ENCODE measurements around the gene SAMD7.

The SAMD7 gene

DNA sequence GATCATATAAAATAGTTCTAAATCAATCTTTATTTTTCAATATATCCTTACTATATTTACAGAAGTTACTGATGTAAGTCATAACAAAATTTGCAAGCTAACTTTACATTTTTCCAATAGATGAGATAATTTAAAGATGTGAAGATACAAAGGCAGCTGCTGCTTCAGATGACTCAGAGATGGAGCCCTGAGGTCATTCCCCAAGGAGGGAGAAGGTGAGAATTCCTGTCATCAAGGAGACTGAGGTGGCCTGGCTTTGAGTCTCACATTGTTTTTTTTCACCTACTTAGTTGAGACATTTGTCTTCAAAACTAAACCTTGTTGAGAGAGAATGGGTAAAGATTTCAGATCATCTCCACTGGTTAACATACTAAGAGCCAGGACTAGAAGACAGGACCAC is 3.9 kb upstream of the SAMD7 start:
- Histone ChIP-seq H3K36me3 (ENCODE audit: control insufficient read depth, insufficient read depth, low read length) (no peaks in the 10 kb centered on the region), H3K4me3 (ENCODE audit: low read length) (no peak overlapping the region), H3K9me3 (ENCODE audit: control insufficient read depth, insufficient read depth, low read length) (no peaks in the 10 kb centered on the region), H3K4me1 (ENCODE audit: control insufficient read depth, insufficient read depth, low read length) (no peaks in the 10 kb centered on the region; the same call in 1 of the 2 replicates), H3K27me3 (ENCODE audit: control insufficient read depth, insufficient read depth, low read length) (no peaks in the 10 kb centered on the region), H3K27ac (ENCODE audit: low read length) (no peak overlapping the region)
- DNase-seq (ENCODE audit: low read depth, low spot score): no peak

DNA sequence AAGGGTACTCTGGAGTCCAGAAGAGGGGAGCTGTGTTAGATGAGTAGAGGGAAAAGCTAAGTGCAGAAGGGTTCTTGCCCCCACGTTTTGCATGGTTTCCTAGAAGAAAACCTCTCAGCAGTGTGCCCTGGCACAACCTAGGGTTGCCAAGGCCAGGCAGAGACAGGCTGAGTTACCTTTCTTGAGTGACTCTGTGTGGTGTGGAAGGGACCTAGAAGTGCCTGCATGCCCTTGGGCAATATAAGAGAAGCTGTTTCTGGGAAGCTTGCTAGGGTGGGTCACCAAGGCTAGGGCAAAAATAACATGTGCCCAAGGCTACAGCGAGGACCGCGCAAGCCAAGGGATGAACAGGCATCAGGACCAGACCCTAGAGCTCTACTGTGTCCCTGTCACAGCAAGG is 3.4 kb upstream of the SAMD7 start:
- Histone ChIP-seq H3K4me1 (ENCODE audit: control insufficient read depth, insufficient read depth, low read length) (no peaks in the 10 kb centered on the region; the same call in 1 of the 2 replicates), H3K27ac (ENCODE audit: low read length) (no peak overlapping the region)
- WGBS (ENCODE audit: insufficient coverage, insufficient read length): no CpG with 5 or more reads among the region's 4 CpGs

DNA sequence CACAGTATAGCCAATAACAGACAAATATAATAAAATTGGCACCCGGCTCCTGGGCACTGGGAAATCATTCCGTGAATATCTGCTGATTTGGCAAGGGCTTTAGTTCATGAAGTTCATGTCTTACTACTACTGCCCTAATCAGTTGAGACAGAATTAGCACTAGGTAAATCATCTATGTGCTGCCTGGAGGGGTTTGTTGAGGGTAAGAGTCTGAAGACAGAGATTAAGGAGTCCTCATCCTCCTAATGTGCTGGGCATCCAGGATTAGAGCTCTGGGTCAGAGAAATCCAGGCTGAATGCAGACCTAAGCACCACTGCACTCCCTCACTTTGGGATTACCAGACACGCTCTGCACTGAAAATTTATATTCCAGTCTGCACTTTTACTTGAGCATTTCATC is 2.0 kb downstream of the SAMD7 start:
- no peaks in the 10 kb centered on the region for H3K36me3 ChIP-seq (ENCODE audit: control insufficient read depth, insufficient read depth, low read length)
- H3K27me3 ChIP-seq (ENCODE audit: control insufficient read depth, insufficient read depth, low read length): no peaks in the 10 kb centered on the region
- WGBS (ENCODE audit: insufficient coverage, insufficient read length): no CpG with 5 or more reads among the region's 3 CpGs
- H3K9me3 ChIP-seq (ENCODE audit: control insufficient read depth, insufficient read depth, low read length): no peaks in the 10 kb centered on the region
- H3K4me3 ChIP-seq (ENCODE audit: low read length): no peak overlapping the region
- no peak for DNase-seq (ENCODE audit: low read depth, low spot score)
- no peaks in the 10 kb centered on the region for H3K4me1 ChIP-seq (ENCODE audit: control insufficient read depth, insufficient read depth, low read length)
- no peak overlapping the region for H3K27ac ChIP-seq (ENCODE audit: low read length)

More for the DNA sequence above, 3.4 kb upstream of the SAMD7 start:
- Histone ChIP-seq H3K4me3 (ENCODE audit: low read length) (no peak overlapping the region), H3K27me3 (ENCODE audit: control insufficient read depth, insufficient read depth, low read length) (no peaks in the 10 kb centered on the region), H3K36me3 (ENCODE audit: control insufficient read depth, insufficient read depth, low read length) (no peaks in the 10 kb centered on the region), H3K9me3 (ENCODE audit: control insufficient read depth, insufficient read depth, low read length) (no peaks in the 10 kb centered on the region)
- no peak for DNase-seq (ENCODE audit: low read depth, low spot score)

DNA sequence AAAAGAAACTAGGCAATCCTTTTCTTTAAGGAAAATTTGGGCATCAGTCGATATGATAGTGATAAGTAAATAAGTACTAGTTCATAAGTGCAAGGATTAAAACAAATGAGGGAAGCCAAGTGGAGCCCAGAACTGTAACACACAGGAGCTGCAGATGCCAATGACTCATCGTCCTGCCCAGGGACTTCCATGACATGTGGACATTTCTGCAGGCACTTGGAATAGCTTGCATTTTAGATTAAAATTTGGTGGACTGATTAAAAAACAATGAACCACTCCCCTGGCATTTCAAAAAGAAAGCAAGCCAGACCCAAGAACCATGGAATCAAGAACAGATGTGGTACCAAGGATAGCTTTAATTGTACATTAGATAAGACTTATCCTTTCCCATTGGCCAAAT is 2.9 kb downstream of the SAMD7 start:
- Histone ChIP-seq H3K27ac (ENCODE audit: low read length) (no peak overlapping the region), H3K9me3 (ENCODE audit: control insufficient read depth, insufficient read depth, low read length) (no peaks in the 10 kb centered on the region), H3K27me3 (ENCODE audit: control insufficient read depth, insufficient read depth, low read length) (no peaks in the 10 kb centered on the region), H3K4me1 (ENCODE audit: control insufficient read depth, insufficient read depth, low read length) (no peaks in the 10 kb centered on the region), H3K4me3 (ENCODE audit: low read length) (no peak overlapping the region), H3K36me3 (ENCODE audit: control insufficient read depth, insufficient read depth, low read length) (no peaks in the 10 kb centered on the region)
- WGBS (ENCODE audit: insufficient coverage, insufficient read length): no CpG with 5 or more reads among the region's 2 CpGs
- DNase-seq (ENCODE audit: low read depth, low spot score): no peak

DNA sequence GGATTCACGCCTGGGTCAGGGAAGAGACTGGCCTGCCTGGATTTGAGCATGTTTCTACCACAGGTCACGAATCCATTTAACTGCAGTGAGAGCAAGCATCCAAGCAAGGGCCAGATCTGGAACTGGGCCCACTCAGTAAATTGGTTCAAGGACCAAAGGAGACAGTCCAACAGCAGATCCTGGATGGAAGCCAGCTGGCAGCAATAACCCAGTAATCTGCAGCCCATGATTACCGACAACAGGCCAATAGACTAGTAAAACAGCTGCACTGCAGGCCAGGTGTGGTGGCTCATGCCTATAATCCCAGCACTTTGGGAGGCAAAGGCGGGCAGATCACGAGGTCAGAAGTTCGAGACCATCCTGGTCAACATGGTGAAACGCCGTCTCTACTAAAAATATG is 11.8 kb downstream of the SAMD7 start:
- no peaks in the 10 kb centered on the region for H3K9me3 ChIP-seq (ENCODE audit: control insufficient read depth, insufficient read depth, low read length)
- H3K27ac ChIP-seq (ENCODE audit: low read length): no peak overlapping the region
- no peaks in the 10 kb centered on the region for H3K4me1 ChIP-seq (ENCODE audit: control insufficient read depth, insufficient read depth, low read length)
- no peak overlapping the region for H3K4me3 ChIP-seq (ENCODE audit: low read length)
- DNase-seq (ENCODE audit: low read depth, low spot score): no peak
- no peaks in the 10 kb centered on the region for H3K36me3 ChIP-seq (ENCODE audit: control insufficient read depth, insufficient read depth, low read length)
- WGBS (ENCODE audit: insufficient coverage, insufficient read length): no CpG with 5 or more reads among the region's 8 CpGs
- H3K27me3 ChIP-seq (ENCODE audit: control insufficient read depth, insufficient read depth, low read length): no peaks in the 10 kb centered on the region

DNA sequence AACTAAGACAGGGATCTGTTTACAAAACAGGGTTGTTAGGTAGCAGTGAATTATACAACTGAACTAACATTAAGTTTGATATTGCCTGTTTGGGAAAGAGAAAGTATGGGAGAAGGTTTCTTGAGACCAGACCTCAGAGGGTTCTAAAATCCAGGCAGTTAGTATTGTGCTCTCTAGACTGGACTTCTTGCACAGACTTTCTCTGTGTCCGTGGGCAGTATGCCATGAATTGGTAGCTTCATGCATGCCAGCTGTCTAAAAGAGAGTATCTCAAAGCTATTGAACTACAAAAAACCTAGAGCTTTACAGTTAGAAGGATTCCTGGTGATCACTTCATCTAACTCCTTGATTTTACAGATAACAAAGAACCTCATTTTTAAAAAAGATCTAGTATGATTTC is 12.5 kb downstream of the SAMD7 start:
- Histone ChIP-seq H3K27me3 (ENCODE audit: control insufficient read depth, insufficient read depth, low read length) (no peaks in the 10 kb centered on the region), H3K9me3 (ENCODE audit: control insufficient read depth, insufficient read depth, low read length) (no peaks in the 10 kb centered on the region), H3K4me1 (ENCODE audit: control insufficient read depth, insufficient read depth, low read length) (no peaks in the 10 kb centered on the region), H3K36me3 (ENCODE audit: control insufficient read depth, insufficient read depth, low read length) (no peaks in the 10 kb centered on the region), H3K4me3 (ENCODE audit: low read length) (no peak overlapping the region), H3K27ac (ENCODE audit: low read length) (no peak overlapping the region)
- no CpG with 5 or more reads among the region's 1 CpG for WGBS (ENCODE audit: insufficient coverage, insufficient read length)
- DNase-seq (ENCODE audit: low read depth, low spot score): no peak

DNA sequence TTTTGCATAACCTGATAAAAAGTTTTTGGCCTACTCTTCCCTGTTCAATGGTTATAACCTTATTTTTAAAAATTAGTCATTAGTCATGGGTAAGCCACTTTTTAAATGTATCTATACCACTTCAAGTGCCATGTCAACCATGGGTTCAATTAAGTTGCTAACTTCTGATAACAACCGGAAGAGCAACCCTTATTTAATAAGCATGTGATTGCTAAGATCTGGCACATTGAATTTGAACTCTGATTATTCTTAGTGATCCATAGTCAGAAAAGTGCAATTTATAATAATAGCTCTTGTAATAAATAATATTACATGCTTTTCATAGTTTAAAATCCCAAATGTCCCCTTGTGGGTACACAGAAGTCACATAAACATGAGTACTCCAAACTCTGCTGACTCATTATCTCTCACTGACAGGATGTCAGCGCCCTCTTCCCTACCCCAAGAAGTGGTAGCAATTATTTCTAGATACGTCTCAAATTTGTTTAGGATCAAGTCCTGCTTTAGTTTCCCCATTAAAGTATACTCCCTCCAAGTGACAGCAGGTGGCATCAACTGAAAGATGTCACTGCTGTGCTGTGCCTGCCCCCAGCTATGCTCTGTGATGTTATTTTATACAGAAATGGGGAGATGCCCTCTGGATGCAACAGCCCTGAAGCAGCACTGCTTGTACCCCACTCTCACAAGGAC is 18.6 kb downstream of the SAMD7 start:
- no CpG with 5 or more reads among the region's 3 CpGs for WGBS (ENCODE audit: insufficient coverage, insufficient read length)
- Histone ChIP-seq H3K4me3 (ENCODE audit: low read length) (no peak overlapping the region), H3K4me1 (ENCODE audit: control insufficient read depth, insufficient read depth, low read length) (no peaks in the 10 kb centered on the region), H3K27me3 (ENCODE audit: control insufficient read depth, insufficient read depth, low read length) (no peaks in the 10 kb centered on the region), H3K27ac (ENCODE audit: low read length) (no peak overlapping the region), H3K36me3 (ENCODE audit: control insufficient read depth, insufficient read depth, low read length) (no peaks in the 10 kb centered on the region), H3K9me3 (ENCODE audit: control insufficient read depth, insufficient read depth, low read length) (no peaks in the 10 kb centered on the region)
- no peak for DNase-seq (ENCODE audit: low read depth, low spot score)

DNA sequence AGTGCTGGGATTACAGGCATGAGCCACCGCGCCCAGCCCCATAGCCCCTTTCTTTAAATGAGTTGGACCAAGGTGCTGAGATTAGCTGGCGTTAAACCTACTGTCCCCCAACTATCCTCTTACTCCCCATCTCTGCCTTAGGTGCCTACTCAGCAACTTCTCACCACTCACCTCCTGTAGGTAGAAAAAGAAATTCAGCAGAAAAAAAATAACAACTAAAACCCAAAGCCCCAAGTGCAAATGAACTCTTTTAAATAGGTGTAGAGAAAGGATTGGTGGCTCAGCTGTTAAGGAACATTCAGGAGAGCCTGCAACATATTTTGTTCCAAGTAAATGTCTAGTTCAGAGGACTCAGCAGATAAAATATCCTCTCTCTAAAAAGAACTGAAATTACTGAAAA is 19.5 kb downstream of the SAMD7 start:
- Histone ChIP-seq H3K27me3 (ENCODE audit: control insufficient read depth, insufficient read depth, low read length) (no peaks in the 10 kb centered on the region), H3K4me1 (ENCODE audit: control insufficient read depth, insufficient read depth, low read length) (no peaks in the 10 kb centered on the region), H3K36me3 (ENCODE audit: control insufficient read depth, insufficient read depth, low read length) (no peaks in the 10 kb centered on the region), H3K27ac (ENCODE audit: low read length) (no peak overlapping the region), H3K9me3 (ENCODE audit: control insufficient read depth, insufficient read depth, low read length) (no peaks in the 10 kb centered on the region), H3K4me3 (ENCODE audit: low read length) (no peak overlapping the region)
- no peak for DNase-seq (ENCODE audit: low read depth, low spot score)
- no CpG with 5 or more reads among the region's 3 CpGs for WGBS (ENCODE audit: insufficient coverage, insufficient read length)

DNA sequence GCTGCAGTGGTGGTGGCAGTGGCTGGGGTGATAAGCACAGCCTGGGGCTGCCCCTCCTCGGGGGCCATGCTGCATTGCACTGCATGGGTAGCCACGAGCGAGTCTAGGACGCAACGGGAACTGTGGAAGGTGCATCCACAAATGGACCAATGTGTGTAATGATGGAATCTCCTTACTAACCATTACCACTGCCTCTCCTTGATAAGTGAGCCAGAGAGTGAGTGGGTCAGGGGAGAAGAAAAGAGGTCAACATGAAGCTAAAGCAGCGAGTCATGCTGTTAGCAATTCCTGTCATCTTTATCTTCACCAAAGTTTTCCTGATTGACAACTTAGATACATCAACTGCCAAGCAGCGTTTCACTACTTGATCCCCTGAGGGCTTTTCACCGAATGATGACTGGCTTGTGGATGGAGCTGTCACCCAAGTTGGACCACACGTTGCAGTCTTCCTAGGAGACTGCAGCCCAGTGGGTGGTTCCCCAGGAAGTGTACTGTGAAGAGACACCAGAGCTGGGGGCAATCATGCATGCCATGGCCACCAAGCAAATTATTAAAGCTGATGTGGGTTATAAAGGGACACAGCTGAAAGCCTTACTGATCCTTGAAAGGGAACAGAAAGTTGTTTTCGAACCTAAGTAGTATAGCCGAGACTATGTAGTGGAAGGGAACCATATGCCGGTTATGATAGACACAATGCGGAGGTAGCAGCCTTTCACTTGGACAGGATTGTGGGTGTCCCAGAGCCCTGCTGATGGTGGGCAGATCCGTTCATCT is 20.6 kb downstream of the SAMD7 start:
- no CpG with 5 or more reads among the region's 14 CpGs for WGBS (ENCODE audit: insufficient coverage, insufficient read length)
- no peak overlapping the region for H3K27ac ChIP-seq (ENCODE audit: low read length)
- no peaks in the 10 kb centered on the region for H3K27me3 ChIP-seq (ENCODE audit: control insufficient read depth, insufficient read depth, low read length)
- no peak overlapping the region for H3K4me3 ChIP-seq (ENCODE audit: low read length)
- H3K9me3 ChIP-seq (ENCODE audit: control insufficient read depth, insufficient read depth, low read length): no peaks in the 10 kb centered on the region
- H3K36me3 ChIP-seq (ENCODE audit: control insufficient read depth, insufficient read depth, low read length): no peaks in the 10 kb centered on the region
- no peak for DNase-seq (ENCODE audit: low read depth, low spot score)
- no peaks in the 10 kb centered on the region for H3K4me1 ChIP-seq (ENCODE audit: control insufficient read depth, insufficient read depth, low read length)

DNA sequence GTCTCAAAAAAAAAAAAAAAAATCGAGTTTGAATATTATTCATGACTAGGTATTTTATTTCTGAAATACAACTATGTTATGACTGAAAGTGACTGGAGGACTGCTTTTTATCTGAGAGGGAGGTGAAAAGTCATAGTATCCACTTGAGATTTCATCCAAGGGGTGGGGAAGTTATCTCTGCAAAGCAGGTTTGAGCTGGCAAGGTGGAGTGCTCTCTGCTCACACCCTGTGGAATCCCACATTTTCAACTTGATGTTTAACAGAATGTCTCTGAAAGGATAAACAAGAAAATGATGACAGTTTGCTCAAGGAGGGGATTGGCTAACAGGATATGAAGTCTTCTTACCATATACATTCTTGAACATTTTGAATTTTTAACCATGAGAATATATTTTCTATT is 27.9 kb downstream of the SAMD7 start:
- Histone ChIP-seq H3K27ac (ENCODE audit: low read length) (no peak overlapping the region), H3K4me1 (ENCODE audit: control insufficient read depth, insufficient read depth, low read length) (no peaks in the 10 kb centered on the region), H3K9me3 (ENCODE audit: control insufficient read depth, insufficient read depth, low read length) (peaks cover 2% of the 10 kb centered on the region; the same call in 1 of the 2 replicates), H3K4me3 (ENCODE audit: low read length) (no peak overlapping the region), H3K27me3 (ENCODE audit: control insufficient read depth, insufficient read depth, low read length) (no peaks in the 10 kb centered on the region), H3K36me3 (ENCODE audit: control insufficient read depth, insufficient read depth, low read length) (no peaks in the 10 kb centered on the region)
- no CpG with 5 or more reads among the region's 1 CpG for WGBS (ENCODE audit: insufficient coverage, insufficient read length)
- DNase-seq (ENCODE audit: low read depth, low spot score): no peak

DNA sequence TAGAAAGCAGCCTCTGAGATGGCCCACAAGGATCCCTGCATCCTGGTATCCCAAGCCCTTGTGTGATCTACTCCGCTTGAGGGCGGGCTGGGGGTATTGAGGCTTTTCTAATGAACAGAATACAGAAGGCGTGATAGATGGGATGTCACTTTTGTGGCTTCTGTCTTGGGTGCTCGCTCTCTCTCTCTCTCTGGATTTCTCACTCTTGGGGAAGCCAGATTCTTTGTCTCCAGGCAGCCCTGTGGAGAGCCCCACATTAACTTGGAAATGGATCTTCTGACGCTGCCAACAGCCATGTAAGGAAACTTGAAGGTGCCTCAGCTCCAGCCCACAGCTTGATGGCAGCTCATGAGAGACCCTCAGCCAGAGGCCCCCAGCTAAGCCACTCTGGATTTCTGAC is 28.4 kb downstream of the SAMD7 start:
- H3K27ac ChIP-seq (ENCODE audit: low read length): no peak overlapping the region
- H3K9me3 ChIP-seq (ENCODE audit: control insufficient read depth, insufficient read depth, low read length): peaks cover 2% of the 10 kb centered on the region; the same call in 1 of the 2 replicates
- WGBS (ENCODE audit: insufficient coverage, insufficient read length): no CpG with 5 or more reads among the region's 5 CpGs
- H3K4me1 ChIP-seq (ENCODE audit: control insufficient read depth, insufficient read depth, low read length): no peaks in the 10 kb centered on the region
- no peaks in the 10 kb centered on the region for H3K27me3 ChIP-seq (ENCODE audit: control insufficient read depth, insufficient read depth, low read length)
- no peak for DNase-seq (ENCODE audit: low read depth, low spot score)
- H3K4me3 ChIP-seq (ENCODE audit: low read length): no peak overlapping the region
- no peaks in the 10 kb centered on the region for H3K36me3 ChIP-seq (ENCODE audit: control insufficient read depth, insufficient read depth, low read length)
